GM13976 (cell line): ENCODE results near the gene EGR1.

ENCODE experiments used
- DNase-seq: peaks from one replicate; pipeline ENCODE4 v3.0.0; 2012; ENCODE audit warnings: low spot score
- in situ Hi-C: fragments of 300-500 bp; cut with MboI; formaldehyde crosslinking; loops from one replicate; pipeline ENCODE4 v1.12.0; 2022; ENCODE audit warnings: low sequenced_read_pairs, mixed read lengths, inconsistent platforms; ENCODE audit not compliant: unreplicated experiment
- TF ChIP-seq, protein P1 (sequence below): IDR thresholded peaks from 2 replicates; pipeline ENCODE4 v1.5.1; 2012; ENCODE audit warnings: borderline replicate concordance, mild to moderate bottlenecking; ENCODE audit not compliant: insufficient read depth; ENCODE audit errors: extremely low read depth, missing control alignments, control extremely low read depth

EGR1 gene

DNA sequence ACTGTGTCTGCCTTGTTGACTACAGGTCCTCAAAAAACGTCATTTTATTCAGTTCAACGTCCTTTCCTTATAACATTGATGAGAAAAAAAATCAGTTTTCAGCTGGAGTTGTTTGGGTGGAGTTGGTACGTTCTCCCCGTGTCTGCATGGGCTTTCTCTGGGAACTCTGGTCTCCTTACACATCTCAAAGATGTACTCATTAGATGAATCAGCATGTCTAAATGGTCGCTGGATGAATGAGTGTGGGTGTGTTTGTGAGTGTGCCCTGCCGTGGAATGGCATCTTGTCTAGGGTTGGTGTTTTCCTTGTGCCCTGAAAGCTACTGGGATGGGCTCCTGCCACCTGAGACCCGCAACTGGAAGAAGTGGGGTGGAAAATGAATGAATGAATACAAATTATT lies 30.1 kb downstream of the EGR1 start:
- in situ Hi-C loops: no loop called here
- TF ChIP-seq, protein P1, sequence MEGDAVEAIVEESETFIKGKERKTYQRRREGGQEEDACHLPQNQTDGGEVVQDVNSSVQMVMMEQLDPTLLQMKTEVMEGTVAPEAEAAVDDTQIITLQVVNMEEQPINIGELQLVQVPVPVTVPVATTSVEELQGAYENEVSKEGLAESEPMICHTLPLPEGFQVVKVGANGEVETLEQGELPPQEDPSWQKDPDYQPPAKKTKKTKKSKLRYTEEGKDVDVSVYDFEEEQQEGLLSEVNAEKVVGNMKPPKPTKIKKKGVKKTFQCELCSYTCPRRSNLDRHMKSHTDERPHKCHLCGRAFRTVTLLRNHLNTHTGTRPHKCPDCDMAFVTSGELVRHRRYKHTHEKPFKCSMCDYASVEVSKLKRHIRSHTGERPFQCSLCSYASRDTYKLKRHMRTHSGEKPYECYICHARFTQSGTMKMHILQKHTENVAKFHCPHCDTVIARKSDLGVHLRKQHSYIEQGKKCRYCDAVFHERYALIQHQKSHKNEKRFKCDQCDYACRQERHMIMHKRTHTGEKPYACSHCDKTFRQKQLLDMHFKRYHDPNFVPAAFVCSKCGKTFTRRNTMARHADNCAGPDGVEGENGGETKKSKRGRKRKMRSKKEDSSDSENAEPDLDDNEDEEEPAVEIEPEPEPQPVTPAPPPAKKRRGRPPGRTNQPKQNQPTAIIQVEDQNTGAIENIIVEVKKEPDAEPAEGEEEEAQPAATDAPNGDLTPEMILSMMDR: no peak

DNA sequence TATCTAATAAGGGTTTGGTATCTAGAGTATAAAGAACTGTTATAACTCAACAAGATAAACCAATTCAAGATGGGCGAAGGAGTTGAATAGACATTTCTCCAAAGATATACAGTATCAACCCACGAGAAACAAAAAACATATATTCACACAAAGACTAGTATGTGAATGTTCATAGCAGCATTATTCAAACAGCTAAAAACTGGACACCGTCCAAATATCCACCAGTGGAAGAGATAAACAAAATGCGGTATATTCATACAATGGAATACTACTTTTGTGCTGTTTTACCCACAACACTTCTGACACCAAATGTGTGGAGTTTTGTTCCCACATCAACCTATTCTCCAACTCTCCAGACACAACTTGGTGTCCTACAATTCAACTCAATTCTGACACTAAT lies 33.1 kb downstream of the EGR1 start:
- TF ChIP-seq, protein P1: no peak
- in situ Hi-C loops: no loop called here
- no peak for DNase-seq

More for the DNA sequence above, 30.1 kb downstream of the EGR1 start:
- no peak for DNase-seq

DNA sequence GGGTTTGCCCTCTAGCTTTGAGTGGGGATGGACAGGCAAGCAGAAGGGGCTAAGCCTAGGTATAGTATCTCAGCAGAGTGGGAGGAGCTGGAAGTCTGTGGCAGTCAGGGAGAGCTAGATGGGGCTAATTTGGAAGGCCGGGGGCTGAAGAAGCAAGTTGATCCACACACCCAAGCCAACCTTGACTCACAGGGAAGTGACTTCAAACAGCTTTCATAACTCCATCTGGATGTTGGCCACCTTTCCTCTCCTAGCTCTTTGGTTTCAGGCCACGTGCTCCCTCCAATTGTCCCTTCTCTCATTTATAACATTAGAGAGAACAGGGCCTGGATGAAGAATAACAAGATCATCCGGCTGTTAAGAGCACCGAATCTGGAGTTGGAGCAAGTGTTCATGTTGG lies 36.8 kb downstream of the EGR1 start:
- no peak for DNase-seq
- TF ChIP-seq, protein P1: no peak
- in situ Hi-C loops: no loop called here

DNA sequence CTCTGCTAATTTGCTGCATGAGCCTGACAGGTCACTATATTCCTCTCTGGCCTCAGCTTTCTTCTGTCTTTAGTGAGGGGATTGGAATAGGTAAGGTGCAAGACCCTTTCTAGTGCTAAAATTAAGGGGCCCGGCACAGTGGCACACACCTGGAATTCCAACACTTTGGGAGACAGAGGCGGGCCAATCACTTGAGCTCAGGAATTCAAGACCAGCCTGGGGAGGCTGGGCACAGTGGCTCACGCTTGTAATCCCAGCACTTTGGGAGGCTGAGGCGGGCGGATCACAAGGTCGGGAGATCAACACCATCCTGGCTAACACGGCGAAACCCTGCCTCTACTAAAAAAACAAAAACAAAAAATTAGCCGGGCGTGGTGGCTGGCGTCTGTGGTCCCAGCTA lies 37.2 kb downstream of the EGR1 start:
- DNase-seq: no peak
- in situ Hi-C loops: no loop called here
- TF ChIP-seq, protein P1: no peak

DNA sequence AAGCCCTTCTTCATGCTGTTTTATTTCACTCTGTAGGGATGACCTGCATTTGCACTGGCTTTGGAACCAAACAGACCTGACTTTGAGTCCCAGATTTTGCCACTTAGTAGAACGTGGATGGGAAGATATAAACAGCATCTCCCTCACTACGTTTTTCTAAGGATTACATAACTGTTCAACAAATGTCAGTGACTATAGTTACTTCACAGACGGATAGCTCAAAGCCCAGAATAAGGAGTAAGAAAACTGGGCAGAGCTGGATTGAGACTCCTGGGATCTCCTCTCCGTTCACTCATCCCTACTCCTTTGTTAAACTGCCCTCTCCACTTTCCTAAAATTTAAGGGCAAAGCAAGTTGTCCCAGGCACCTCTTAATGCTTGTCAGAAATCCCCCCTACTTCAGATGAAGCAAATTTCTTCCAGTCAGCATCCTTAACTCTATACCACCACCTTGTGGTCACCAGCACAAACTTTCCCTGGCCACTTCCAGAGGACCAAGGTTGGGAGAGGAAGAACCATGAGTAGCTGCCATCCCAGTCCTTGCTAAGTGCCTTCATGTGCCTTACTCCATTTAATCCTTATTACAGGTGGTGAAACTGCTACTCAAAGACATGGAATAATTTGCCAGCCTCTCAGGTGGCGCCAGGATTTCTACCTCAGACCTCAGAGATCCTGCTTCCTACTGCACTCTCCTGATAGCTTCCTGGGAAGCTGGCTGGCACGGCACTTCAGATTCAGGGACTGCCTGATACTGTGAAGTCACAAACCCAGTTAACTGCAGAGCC lies 38.4 kb downstream of the EGR1 start:
- DNase-seq: peak; percentile 73
- in situ Hi-C loops: no loop called here
- TF ChIP-seq, protein P1: peak; percentile 67

DNA sequence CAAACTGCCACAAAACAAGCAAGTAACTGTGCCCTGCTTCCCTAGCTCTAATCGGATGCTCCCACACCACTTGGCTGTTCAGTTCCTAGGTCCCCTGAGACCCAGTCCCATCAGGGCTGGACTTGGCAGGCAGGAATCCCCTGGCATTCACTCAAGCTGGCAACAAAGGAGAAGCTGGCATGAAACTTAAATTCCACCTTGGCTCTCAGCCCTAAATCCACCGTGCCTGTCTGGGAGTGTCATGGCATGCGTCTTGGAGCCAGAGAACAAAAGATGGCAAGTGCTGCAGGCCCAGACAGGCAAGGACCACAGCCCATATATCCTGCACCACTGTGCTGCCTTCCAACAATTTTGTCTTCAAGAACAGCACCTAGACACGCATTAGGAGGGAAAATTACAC lies 39.5 kb downstream of the EGR1 start:
- in situ Hi-C loops: no loop called here
- TF ChIP-seq, protein P1: no peak
- DNase-seq: no peak
